CD14-positive monocyte (primary cell): ENCODE data around the gene GALNS. TPM values are rescaled to one million over a fixed set of nuclear protein-coding genes. Genes with fewer than 3 reads are reported as not detected.

Experiments
- DNase-seq, 3 donors: peaks; one replicate each; pipeline ENCODE4 v3.0.0-alpha.2; 2011 to 2022
- H2AFZ ChIP-seq: 2 replicates; pipeline ENCODE4 v1.6.0; 2012; ENCODE audit warnings: mild to moderate bottlenecking, low read depth, low read length, inconsistent platforms; ENCODE audit not compliant: insufficient read depth, poor library complexity, severe bottlenecking
- H3K27ac ChIP-seq, 2 donors: 1 replicate in 1 of 2; 2 replicates in 1 of 2; pipeline ENCODE4 v1.5.1; 2012 to 2013; ENCODE audit warnings: low read length in 2 of 2, control low read depth in 1 of 2, inconsistent platforms in 1 of 2, low read depth in 1 of 2, mild to moderate bottlenecking in 1 of 2
- H3K27me3 ChIP-seq, 2 donors: one replicate each; pipeline versions ENCODE4 v1.6.0 to v1.6.1; 2011 to 2013; ENCODE audit warnings: low read length in 2 of 2; ENCODE audit not compliant: control insufficient read depth in 2 of 2, insufficient read depth in 2 of 2
- H3K36me3 ChIP-seq, 2 donors: replicated peaks in 1 of 2; 1 replicate in 1 of 2; 2 replicates in 1 of 2; pipeline versions ENCODE4 v1.5.1 to v1.6.1; 2012 to 2013; ENCODE audit warnings: low read length in 2 of 2, control low read depth in 1 of 2, inconsistent platforms in 1 of 2, mild to moderate bottlenecking in 1 of 2; ENCODE audit not compliant: insufficient read depth in 2 of 2, control insufficient read depth in 1 of 2
- H3K4me1 ChIP-seq, 2 donors: 1 replicate in 1 of 2; 2 replicates in 1 of 2; pipeline versions ENCODE4 v1.5.1 to v1.6.1; 2012 to 2013; ENCODE audit warnings: low read length in 2 of 2, control low read depth in 1 of 2, inconsistent platforms in 1 of 2, mild to moderate bottlenecking in 1 of 2, moderate library complexity in 1 of 2; ENCODE audit not compliant: insufficient read depth in 2 of 2, control insufficient read depth in 1 of 2
- H3K4me2 ChIP-seq: replicated peaks from 2 replicates; pipeline ENCODE3; 2012; ENCODE audit warnings: low read length, moderate library complexity, mild to moderate bottlenecking; ENCODE audit not compliant: poor library complexity, severe bottlenecking; ENCODE audit errors: extremely low read depth
- H3K4me3 ChIP-seq, 3 experiments: fragments of 200-600 bp in 1 of 3; sonication (generic) in 1 of 3; replicated peaks in 1 of 3; 1 replicate in 2 of 3; 2 replicates in 1 of 3; pipeline ENCODE4 v1.5.1; 2011 to 2013; ENCODE audit warnings: low read length in 3 of 3, mild to moderate bottlenecking in 3 of 3, control low read depth in 2 of 3, low read depth in 2 of 3, inconsistent platforms in 1 of 3, moderate library complexity in 1 of 3
- H3K79me2 ChIP-seq: 2 replicates; pipeline ENCODE4 v1.6.0; 2012; ENCODE audit warnings: mild to moderate bottlenecking, control low read depth, inconsistent platforms, low read length, moderate library complexity; ENCODE audit not compliant: insufficient read depth
- H3K9ac ChIP-seq: 2 replicates; pipeline ENCODE4 v1.6.0; 2017; ENCODE audit warnings: low read length, mild to moderate bottlenecking; ENCODE audit not compliant: insufficient read depth, poor library complexity, severe bottlenecking
- H3K9me3 ChIP-seq, 2 donors: replicated peaks in 1 of 2; 1 replicate in 1 of 2; 2 replicates in 1 of 2; pipeline versions ENCODE4 v1.5.1 to v1.6.1; 2012 to 2013; ENCODE audit warnings: low read length in 2 of 2, control low read depth in 1 of 2; ENCODE audit not compliant: control insufficient read depth in 1 of 2, insufficient read depth in 1 of 2
- H4K20me1 ChIP-seq: 2 replicates; pipeline ENCODE4 v1.6.0; 2012; ENCODE audit warnings: mild to moderate bottlenecking, low read length, control low read depth, moderate library complexity; ENCODE audit not compliant: insufficient read depth
- H3K27ac Mint-ChIP-seq, 7 donors: one replicate each; pipeline ENCODE4 v1.8.0; 2020; ENCODE audit warnings: mild to moderate bottlenecking in 7 of 7, mixed read lengths in 7 of 7, moderate library complexity in 6 of 7, inconsistent platforms in 2 of 7
- H3K27me3 Mint-ChIP-seq, 3 donors: one replicate each; pipeline ENCODE4 v1.8.0; 2021 to 2022; ENCODE audit warnings: low read depth in 3 of 3, mild to moderate bottlenecking in 3 of 3, mixed read lengths in 3 of 3, moderate library complexity in 3 of 3, inconsistent platforms in 1 of 3
- H3K36me3 Mint-ChIP-seq, 2 donors: one replicate each; pipeline ENCODE4 v1.8.0; 2020; ENCODE audit warnings: mixed read lengths in 2 of 2, inconsistent platforms in 1 of 2, mild to moderate bottlenecking in 1 of 2
- H3K4me1 Mint-ChIP-seq: one replicate; pipeline ENCODE4 v1.8.0; 2020; ENCODE audit warnings: mild to moderate bottlenecking, mixed read lengths
- H3K4me3 Mint-ChIP-seq, 2 donors: one replicate each; pipeline ENCODE4 v1.8.0; 2020; ENCODE audit warnings: mild to moderate bottlenecking in 2 of 2, mixed read lengths in 2 of 2, moderate library complexity in 1 of 2
- H3K9me3 Mint-ChIP-seq, 7 donors: one replicate each; pipeline ENCODE4 v1.8.0; 2020 to 2022; ENCODE audit warnings: mixed read lengths in 7 of 7, mild to moderate bottlenecking in 6 of 7, moderate library complexity in 6 of 7, inconsistent platforms in 2 of 7
- CTCF ChIP-seq: fragments of 200-600 bp; IDR thresholded peaks from one replicate; pipeline ENCODE4 v1.8.0; 2022; ENCODE audit warnings: antibody characterized with exemption, mild to moderate bottlenecking
- WGBS: methylation state at CpG from one replicate; pipeline ENCODE4 v1.1.5; 2013; ENCODE audit warnings: missing lambda C conversion rate; ENCODE audit not compliant: insufficient coverage; 5-methylcytosine and 5-hydroxymethylcytosine counted together
- intact Hi-C, 2 donors: fragments of 100-400 bp; cut with micrococcal nuclease; formaldehyde crosslinking; loops; one replicate each; pipeline versions ENCODE4 v1.15.0 to v1.15.1; 2023
- polyA plus RNA-seq, 3 donors: library from polyadenylated mRNA; depleted of rRNA in 1 of 3; unstranded in 2 of 3; stranded (reverse) in 1 of 3; fragments of 300-500 nt in 2 of 3; fragments of >200 nt in 1 of 3; fragmentation: Illumina TruSeq in 2 of 3; gene quantifications; 1 replicate in 2 of 3; 2 replicates in 1 of 3; pipeline ENCODE4 v1.2.3, GENCODE V29; 2012 to 2021

Gene GALNS
- polyA plus RNA-seq, 3 donors = 20.2 to 34.4 (median 32.2) TPM

GRCh38 chr16:88843256-88843655 is 13.5 kb downstream of the GALNS start:
- WGBS = 97% methylated on average over 20 of the region's 20 CpGs
- intact Hi-C loops = no loop called here
- peaks cover 2% of the 10 kb centered on the region for H3K79me2 ChIP-seq

GRCh38 chr16:88842806-88843205 is 13.9 kb downstream of the GALNS start:
- H3K4me1 ChIP-seq = peaks cover 24 to 27% of the 10 kb centered on the region in 2 donors
- no peak overlapping the region for H2AFZ ChIP-seq
- Mint-ChIP-seq H3K4me3 (no peak overlapping the region), H3K9me3 (no peaks in the 10 kb centered on the region), H3K36me3 (peaks cover 42 to 63% of the 10 kb centered on the region in 2 donors), H3K27me3 (peaks cover 0 to 3% (median 2%) of the 10 kb centered on the region in 3 donors), H3K27ac (no peak overlapping the region), H3K4me1 (peaks cover 20% of the 10 kb centered on the region)
- H3K27me3 ChIP-seq = no peaks in the 10 kb centered on the region
- peaks cover 84% of the 10 kb centered on the region for H4K20me1 ChIP-seq
- H3K79me2 ChIP-seq = peaks cover 2% of the 10 kb centered on the region
- DNase-seq = no peak
- 94% methylated on average over 25 of the region's 25 CpGs for WGBS
- H3K9me3 ChIP-seq = no peaks in the 10 kb centered on the region
- intact Hi-C loops = no loop called here
- no peak overlapping the region for H3K4me3 ChIP-seq
- no peak overlapping the region for H3K27ac ChIP-seq
- H3K36me3 ChIP-seq = peaks cover 47 to 58% of the 10 kb centered on the region in 2 donors
- TF ChIP-seq CTCF = no peak
- H3K9ac ChIP-seq = no peak overlapping the region
- H3K4me2 ChIP-seq = no peak overlapping the region

More at GRCh38 chr16:88843256-88843655, 13.5 kb downstream of the GALNS start:
- Histone ChIP-seq H3K9ac (no peak overlapping the region), H3K4me2 (no peak overlapping the region), H3K9me3 (no peaks in the 10 kb centered on the region), H3K4me3 (no peak overlapping the region), H2AFZ (no peak overlapping the region), H3K27me3 (no peaks in the 10 kb centered on the region), H4K20me1 (peaks cover 88% of the 10 kb centered on the region), H3K4me1 (peaks cover 24 to 27% of the 10 kb centered on the region in 2 donors), H3K27ac (no peak overlapping the region), H3K36me3 (peaks cover 46 to 58% of the 10 kb centered on the region in 2 donors)
- no peak for TF ChIP-seq CTCF
- Mint-ChIP-seq H3K4me3 (no peak overlapping the region), H3K9me3 (no peaks in the 10 kb centered on the region), H3K4me1 (peaks cover 20% of the 10 kb centered on the region), H3K27ac (peak overlapping the region in 2 of 7 donors; percentile 15 to 53), H3K27me3 (peaks cover 0 to 3% (median 2%) of the 10 kb centered on the region in 3 donors), H3K36me3 (peaks cover 41 to 64% of the 10 kb centered on the region in 2 donors)
- no peak for DNase-seq
